Renal cortical epithelial cell (primary cell): Measurements from ENCODE around the gene TNF. TPM values are rescaled to one million over a fixed set of nuclear protein-coding genes. Genes with fewer than 3 reads are reported as not detected.

Source experiments
- DNase-seq: peaks from one replicate; pipeline ENCODE4 v3.0.0-alpha.2; 2011; ENCODE audit warnings: low read depth
- total RNA-seq: library from RNA; depleted of rRNA; stranded (reverse); fragments of >200 nt; gene quantifications from 2 replicates; pipeline ENCODE4 v1.2.3, GENCODE V29; 2014

Gene TNF
- total RNA-seq, 1 donor from 2014 or later: 2.4 TPM

DNA sequence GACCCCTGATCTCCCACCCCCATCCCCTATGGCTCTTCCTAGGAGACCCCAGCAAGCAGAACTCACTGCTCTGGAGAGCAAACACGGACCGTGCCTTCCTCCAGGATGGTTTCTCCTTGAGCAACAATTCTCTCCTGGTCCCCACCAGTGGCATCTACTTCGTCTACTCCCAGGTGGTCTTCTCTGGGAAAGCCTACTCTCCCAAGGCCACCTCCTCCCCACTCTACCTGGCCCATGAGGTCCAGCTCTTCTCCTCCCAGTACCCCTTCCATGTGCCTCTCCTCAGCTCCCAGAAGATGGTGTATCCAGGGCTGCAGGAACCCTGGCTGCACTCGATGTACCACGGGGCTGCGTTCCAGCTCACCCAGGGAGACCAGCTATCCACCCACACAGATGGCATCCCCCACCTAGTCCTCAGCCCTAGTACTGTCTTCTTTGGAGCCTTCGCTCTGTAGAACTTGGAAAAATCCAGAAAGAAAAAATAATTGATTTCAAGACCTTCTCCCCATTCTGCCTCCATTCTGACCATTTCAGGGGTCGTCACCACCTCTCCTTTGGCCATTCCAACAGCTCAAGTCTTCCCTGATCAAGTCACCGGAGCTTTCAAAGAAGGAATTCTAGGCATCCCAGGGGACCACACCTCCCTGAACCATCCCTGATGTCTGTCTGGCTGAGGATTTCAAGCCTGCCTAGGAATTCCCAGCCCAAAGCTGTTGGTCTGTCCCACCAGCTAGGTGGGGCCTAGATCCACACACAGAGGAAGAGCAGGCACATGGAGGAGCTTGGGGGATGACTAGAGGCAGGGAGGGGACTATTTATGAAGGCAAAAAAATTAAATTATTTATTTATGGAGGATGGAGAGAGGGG is 1.9 kb upstream of the TNF start:
- no peak for DNase-seq

DNA sequence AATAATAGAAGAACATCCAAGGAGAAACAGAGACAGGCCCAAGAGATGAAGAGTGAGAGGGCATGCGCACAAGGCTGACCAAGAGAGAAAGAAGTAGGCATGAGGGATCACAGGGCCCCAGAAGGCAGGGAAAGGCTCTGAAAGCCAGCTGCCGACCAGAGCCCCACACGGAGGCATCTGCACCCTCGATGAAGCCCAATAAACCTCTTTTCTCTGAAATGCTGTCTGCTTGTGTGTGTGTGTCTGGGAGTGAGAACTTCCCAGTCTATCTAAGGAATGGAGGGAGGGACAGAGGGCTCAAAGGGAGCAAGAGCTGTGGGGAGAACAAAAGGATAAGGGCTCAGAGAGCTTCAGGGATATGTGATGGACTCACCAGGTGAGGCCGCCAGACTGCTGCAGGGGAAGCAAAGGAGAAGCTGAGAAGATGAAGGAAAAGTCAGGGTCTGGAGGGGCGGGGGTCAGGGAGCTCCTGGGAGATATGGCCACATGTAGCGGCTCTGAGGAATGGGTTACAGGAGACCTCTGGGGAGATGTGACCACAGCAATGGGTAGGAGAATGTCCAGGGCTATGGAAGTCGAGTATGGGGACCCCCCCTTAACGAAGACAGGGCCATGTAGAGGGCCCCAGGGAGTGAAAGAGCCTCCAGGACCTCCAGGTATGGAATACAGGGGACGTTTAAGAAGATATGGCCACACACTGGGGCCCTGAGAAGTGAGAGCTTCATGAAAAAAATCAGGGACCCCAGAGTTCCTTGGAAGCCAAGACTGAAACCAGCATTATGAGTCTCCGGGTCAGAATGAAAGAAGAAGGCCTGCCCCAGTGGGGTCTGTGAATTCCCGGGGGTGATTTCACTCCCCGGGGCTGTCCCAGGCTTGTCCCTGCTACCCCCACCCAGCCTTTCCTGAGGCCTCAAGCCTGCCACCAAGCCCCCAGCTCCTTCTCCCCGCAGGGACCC is 981 bp upstream of the TNF start:
- DNase-seq: no peak

DNA sequence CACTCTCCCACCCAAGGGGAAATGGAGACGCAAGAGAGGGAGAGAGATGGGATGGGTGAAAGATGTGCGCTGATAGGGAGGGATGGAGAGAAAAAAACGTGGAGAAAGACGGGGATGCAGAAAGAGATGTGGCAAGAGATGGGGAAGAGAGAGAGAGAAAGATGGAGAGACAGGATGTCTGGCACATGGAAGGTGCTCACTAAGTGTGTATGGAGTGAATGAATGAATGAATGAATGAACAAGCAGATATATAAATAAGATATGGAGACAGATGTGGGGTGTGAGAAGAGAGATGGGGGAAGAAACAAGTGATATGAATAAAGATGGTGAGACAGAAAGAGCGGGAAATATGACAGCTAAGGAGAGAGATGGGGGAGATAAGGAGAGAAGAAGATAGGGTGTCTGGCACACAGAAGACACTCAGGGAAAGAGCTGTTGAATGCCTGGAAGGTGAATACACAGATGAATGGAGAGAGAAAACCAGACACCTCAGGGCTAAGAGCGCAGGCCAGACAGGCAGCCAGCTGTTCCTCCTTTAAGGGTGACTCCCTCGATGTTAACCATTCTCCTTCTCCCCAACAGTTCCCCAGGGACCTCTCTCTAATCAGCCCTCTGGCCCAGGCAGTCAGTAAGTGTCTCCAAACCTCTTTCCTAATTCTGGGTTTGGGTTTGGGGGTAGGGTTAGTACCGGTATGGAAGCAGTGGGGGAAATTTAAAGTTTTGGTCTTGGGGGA is 754 bp downstream of the TNF start:
- no peak for DNase-seq

DNA sequence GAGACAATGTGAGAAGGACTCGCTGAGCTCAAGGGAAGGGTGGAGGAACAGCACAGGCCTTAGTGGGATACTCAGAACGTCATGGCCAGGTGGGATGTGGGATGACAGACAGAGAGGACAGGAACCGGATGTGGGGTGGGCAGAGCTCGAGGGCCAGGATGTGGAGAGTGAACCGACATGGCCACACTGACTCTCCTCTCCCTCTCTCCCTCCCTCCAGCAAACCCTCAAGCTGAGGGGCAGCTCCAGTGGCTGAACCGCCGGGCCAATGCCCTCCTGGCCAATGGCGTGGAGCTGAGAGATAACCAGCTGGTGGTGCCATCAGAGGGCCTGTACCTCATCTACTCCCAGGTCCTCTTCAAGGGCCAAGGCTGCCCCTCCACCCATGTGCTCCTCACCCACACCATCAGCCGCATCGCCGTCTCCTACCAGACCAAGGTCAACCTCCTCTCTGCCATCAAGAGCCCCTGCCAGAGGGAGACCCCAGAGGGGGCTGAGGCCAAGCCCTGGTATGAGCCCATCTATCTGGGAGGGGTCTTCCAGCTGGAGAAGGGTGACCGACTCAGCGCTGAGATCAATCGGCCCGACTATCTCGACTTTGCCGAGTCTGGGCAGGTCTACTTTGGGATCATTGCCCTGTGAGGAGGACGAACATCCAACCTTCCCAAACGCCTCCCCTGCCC is 1.7 kb downstream of the TNF start:
- no peak for DNase-seq

DNA sequence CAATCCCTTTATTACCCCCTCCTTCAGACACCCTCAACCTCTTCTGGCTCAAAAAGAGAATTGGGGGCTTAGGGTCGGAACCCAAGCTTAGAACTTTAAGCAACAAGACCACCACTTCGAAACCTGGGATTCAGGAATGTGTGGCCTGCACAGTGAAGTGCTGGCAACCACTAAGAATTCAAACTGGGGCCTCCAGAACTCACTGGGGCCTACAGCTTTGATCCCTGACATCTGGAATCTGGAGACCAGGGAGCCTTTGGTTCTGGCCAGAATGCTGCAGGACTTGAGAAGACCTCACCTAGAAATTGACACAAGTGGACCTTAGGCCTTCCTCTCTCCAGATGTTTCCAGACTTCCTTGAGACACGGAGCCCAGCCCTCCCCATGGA is 2.2 kb downstream of the TNF start:
- no peak for DNase-seq

DNA sequence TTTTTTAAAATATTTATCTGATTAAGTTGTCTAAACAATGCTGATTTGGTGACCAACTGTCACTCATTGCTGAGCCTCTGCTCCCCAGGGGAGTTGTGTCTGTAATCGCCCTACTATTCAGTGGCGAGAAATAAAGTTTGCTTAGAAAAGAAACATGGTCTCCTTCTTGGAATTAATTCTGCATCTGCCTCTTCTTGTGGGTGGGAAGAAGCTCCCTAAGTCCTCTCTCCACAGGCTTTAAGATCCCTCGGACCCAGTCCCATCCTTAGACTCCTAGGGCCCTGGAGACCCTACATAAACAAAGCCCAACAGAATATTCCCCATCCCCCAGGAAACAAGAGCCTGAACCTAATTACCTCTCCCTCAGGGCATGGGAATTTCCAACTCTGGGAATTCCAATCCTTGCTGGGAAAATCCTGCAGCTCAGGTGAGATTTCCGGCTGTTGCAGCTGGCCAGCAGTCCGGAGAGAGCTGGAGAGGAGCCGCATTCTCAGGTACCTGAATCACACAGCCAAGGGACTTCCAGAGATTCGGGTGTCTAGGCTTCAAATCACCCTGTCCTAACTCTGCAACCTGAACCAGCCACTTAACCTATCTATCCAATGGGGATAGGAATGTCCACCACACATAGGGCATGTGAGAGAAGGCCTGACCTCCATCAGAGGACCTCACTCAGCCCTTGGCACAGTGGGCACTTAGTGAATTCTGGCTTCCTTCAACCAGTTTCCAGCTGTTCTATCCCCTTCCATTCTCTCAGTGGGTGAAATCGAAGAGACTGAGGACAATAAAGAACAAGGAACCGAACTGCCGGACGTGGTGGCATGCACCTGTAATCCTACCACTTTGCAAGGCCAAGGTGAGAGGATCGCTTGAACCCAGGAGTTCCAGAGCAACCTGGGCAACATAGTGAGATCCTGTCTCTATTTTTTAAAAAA is 3.1 kb downstream of the TNF start:
- DNase-seq: peak; percentile 91

DNA sequence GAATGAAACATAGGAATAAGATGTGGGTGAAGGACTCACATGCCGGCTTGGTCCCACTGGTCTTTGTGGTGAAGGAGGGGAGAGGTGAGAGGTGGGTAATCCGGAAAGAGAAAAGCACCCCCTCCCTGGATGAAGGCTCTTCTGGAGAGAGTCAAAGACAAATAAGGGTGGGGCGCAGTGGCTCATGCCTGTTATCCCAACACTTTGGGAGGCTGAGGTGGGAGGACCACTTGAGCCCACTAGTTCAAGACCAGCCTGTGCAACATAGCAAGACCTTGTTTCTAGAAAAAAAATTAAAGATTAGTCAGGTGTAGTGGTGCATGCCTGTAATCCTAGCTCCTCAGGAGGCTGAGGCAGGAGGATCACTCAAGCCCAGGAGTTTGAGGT is 3.7 kb downstream of the TNF start:
- no peak for DNase-seq

DNA sequence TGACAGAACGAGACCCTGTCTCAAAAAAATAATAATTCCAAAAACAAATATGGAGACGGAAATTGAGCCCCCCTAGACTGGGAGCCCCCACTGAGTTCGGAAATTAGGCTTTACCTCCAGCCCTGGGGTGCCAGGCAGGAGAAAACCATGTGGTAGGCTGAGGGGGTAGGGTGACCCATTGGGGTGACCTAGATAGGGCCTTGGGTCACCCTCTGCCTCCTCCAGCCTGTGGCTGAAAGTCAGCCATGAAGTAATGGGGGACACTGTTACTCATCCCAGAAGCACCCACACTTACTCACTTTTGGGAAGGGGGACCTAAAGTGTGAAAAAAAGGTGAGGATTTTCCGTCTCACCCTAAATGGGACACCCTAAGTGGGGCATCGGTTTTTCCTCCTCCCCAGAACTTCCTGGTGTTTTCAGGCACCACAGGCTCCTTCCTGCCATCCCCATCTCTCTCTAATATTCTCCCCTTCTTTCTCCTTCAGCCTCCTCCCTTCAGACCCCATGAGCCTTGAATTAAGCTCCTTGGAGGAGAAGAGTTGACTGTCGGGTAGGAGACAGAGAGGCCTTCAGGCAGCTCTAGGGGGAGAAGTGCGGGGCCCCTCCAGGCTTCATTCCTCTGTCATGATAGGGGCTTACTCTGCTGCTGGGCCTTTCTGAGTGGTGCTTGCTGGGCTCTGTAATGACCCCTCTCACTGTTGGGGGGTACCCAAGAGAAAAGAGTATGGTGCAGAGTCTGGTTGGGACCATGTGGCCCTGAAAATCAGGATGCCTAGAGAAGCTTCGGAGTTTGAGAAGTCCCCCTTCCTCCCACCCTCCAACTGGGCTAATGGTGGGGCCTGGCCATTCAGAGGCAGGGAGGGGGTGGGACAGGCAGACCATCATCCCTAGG is 4.4 kb downstream of the TNF start:
- DNase-seq: no peak

DNA sequence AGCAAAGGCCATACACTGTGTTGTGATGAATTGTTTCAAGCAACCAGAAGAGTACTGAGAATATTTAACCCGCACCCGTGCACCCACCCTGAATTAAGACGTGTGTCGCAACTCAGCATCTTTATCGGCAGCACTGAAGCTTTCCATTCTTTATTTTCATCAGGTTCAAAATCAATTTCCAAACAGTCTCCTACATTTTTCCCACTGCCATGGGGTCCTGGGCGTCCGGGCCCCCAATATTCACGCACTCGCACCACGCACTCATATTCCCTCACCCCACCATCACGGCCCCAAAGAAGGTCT is 5.0 kb downstream of the TNF start:
- no peak for DNase-seq

DNA sequence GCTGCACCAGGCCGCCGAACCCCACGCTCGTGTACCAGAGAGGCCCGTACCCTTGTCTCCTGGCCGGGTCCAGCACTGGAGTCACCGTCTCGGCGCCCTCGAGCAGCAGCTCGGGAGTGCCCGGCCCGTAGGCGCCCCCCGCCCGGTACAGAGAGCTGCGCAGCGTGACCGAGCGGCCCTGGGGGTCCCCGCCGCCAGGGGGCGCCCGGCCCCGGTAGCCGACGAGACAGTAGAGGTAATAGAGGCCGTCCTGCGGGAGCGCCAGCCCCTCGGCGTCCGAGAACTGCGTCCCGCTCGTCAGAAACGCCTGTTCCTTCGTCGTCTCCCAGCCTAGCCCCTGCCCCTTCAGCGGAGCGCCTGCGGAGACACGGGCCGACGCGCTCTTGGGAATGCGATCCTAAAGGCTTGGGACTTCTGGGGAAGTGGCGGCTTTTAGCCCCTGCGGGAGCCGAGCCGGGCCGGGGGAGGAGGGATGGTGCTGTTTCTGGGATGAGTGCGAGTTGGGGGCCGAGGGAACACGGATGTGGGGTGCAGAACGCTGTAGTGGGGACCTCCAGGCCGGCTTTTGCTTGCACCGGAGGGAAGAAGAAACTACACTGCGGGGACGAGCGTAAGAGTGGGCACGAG is 5.6 kb downstream of the TNF start:
- DNase-seq: peak; percentile 41

DNA sequence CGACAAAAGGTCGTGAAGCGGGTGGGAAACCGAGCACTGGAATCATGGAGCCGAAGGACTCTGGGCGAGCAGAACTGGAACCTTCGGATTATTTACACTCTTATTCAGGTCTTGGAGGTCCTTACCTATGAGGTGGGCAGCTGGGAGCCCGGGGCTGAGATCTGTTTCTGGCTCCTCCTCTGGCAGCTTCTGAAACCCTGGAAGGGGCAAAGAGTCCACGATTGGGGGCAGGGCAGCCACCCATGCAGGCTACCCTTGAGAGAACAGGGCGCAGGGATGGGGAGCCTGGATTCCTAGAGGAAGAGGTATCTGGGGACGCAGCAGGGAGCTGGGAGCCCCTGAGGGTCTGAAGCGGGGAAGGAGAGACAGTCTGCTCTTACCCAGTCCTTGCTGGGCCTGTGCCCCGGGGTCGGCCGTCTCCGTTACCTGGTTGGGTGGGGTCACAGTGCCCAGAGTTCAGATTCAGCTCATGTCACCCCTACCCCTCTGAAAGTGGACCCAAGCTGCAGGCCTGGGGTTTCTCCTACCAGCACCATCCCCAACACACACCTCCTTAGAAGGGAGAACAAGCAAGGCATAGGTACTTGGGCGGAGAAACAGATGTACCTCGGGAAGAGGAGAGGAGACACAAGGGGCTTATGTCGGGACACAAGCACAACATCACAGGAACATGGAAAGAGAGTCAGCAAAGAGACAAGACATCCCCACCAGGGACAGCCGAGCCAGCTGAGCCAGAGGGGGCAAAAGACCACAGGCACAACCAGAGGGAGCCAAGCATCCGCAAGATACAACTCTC is 6.3 kb downstream of the TNF start:
- no peak for DNase-seq

DNA sequence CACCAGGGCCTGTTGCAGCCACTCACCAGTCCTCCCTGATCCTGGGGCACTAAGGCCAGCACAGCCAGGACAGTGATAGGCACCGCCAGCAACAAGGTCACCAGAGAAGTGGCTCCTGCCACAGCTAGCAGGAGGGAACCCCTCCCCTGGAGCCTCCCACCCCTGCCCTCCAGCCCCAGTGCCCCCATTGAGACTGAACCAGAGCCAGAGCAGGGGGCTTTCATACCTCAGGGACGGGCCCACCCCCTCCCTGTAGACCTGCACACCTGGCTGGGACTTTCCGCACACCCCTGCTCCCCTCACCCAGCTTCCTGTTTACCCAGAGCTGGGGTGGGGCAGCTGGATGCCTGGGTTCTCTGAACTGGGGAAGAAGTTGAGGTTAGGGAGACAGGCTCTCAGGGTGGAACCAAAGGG is 6.9 kb downstream of the TNF start, which contains the start of gene LTB:
TSS of gene LTB (minus strand) at position 195 of the 414 bp plus-strand sequence. CDS start at position 188, 7 bp downstream.
- DNase-seq: no peak

DNA sequence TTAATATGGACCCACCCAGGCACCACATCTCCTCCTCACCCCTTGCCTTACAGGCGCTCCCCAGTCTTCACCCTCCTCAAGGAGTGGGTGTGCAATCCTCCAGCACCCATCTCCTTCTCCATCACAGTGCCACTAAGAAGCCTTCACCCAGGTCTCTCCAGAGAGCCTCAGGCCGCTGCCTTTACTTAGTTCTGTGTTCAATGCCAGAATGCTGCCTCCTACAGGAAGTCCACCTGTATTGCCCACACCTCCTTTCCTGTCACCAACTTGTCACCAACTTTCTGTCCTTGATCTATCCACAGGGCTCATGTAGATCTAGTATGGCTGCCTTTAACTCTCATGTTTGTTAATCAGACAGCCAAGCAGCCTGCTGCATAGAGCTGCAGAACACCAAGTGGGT is 10.1 kb downstream of the TNF start:
- no peak for DNase-seq

DNA sequence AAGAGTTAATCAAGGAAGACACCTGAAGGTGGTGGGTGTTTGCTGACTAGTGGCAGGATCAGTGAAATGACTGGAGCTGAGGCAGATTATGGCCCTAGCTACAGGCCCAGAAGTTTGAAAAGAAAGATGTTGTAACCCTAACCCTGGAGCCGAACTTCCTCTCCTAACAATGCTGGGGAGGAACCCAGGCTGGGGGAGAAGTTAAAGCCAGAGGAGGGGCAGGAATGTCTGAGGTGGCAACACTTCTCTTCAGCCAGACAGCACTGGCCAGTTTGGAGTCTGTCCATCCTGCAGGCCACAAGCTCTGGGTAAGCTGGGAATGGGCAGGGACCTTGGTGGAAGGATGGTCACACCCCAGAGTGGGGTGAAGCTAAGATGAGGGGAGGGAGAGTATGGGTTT is 10.6 kb downstream of the TNF start, which contains the start of gene LST1:
TSS of gene LST1 (plus strand) at position 270 of the 400 bp plus-strand sequence. CDS start 1,023 bp downstream, outside the sequence.
- DNase-seq: no peak

DNA sequence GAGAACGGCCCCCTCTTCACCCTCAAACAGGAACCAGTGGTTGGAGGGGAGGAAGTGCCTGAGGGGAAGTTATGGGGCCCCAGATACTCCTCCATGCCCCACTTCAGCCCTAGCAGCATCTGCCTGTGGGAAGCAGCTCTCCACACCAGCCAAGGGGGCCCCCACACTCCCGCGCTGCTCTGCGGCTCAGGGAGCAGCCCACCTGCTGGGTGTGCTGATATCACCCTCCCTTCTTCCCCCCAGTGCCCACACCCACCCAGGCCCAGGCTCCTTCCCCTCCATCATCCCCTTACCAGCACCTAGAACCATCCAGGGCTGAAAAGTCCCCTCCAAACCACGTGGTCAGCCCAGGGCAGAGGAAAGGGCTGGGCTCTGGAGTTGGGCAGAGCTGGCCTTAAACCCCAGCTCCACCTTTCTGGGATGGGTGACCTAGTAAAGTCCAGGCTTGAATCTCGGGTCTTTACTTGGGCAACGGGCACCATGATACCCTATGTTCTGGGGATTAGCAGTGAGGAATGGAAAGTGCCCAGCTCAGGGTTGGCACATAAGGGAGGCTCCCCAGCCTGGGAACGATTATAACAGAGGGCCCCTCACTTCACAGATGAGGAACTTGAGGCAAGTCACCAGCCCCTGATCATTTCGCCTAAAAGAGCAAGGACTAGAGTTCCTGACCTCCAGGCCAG is 11.4 kb downstream of the TNF start:
- no peak for DNase-seq

DNA sequence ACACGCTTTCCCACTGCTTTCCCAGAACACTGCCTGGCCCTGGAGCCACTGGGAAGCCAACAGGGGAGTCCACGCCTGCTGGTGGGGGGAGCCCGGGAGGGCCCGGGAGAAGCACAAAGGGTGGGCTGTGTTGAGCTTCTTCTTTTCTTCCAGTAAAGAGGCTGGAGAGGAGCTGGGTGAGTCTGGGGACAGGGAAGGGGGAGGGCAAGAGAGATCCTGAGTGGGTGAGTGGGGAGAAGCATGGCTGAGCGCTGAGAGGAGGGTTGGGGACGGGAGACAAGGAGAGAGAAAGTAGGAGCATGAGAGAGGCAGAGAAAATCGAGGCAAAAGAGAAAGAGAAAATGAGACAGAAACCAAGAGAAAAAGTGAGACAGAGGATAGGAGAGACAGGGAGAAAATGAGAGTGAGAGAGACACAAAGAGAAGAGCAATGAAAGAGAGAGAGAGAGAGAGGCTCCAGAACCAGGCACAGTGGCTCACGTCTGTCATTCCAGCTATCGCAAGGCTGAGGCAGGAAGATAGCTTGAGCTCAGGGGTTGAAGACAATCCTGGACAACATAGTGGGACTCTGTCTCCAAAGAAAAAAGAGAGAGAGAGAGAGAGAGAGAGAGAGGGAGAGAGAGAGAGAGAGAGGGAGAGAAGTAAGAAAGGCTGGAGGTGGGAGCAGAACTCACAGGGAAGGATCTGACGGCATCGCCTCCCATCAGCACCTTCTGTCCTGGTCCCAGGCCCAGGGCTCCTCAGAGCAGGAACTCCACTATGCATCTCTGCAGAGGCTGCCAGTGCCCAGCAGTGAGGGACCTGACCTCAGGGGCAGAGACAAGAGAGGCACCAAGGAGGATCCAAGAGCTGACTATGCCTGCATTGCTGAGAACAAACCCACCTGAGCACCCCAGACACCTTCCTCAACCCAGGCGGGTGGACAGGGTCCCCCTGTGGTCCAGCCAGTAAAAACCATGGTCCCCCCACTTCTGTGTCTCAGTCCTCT is 12.7 kb downstream of the TNF start:
- DNase-seq: no peak
